ENCODE results near the gene SSTR4. TPM values are rescaled to one million over a fixed set of nuclear protein-coding genes. Genes with fewer than 3 reads are reported as not detected.

SSTR4 gene
- total RNA-seq, 1 experiment from 2014 or later, result not detected

GRCh38 chr20:22993823-22994222, 41.3 kb upstream of the SSTR4 start:
- no peaks in the 10 kb centered on the region for H3K36me3 Mint-ChIP-seq (ENCODE audit: insufficient read depth, unreplicated experiment)
- intact Hi-C loops (cut with micrococcal nuclease; ENCODE audit: unreplicated experiment), result no loop called here

GRCh38 chr20:22995923-22996322, 39.2 kb upstream of the SSTR4 start:
- TF ChIP-seq CTCF (IDR thresholded peaks at IDR 0.05; ENCODE audit: insufficient read depth in 1 of 2, low read depth in 1 of 2, low read length in 1 of 2, severe bottlenecking in 1 of 2, unreplicated experiment in 1 of 2), result no peak
- no peaks in the 10 kb centered on the region for H3K4me1 ChIP-seq
- H3K27ac Mint-ChIP-seq (ENCODE audit: unreplicated experiment), result no peak overlapping the region
- no peaks in the 10 kb centered on the region for H3K4me1 Mint-ChIP-seq (ENCODE audit: low read depth, unreplicated experiment)
- ChIA-PET POLR2A (no interaction called here), CTCF (no interaction called here)
- no peaks in the 10 kb centered on the region for H3K36me3 Mint-ChIP-seq (ENCODE audit: insufficient read depth, unreplicated experiment)
- H3K9me3 Mint-ChIP-seq (ENCODE audit: unreplicated experiment), result peaks cover 10% of the 10 kb centered on the region
- H3K36me3 ChIP-seq (ENCODE audit: control insufficient read depth, insufficient read depth, low read length), result no peaks in the 10 kb centered on the region
- no peak overlapping the region for H3K4me3 Mint-ChIP-seq (ENCODE audit: unreplicated experiment)
- intact Hi-C loops (cut with micrococcal nuclease; ENCODE audit: unreplicated experiment), result no loop called here
- no TSS peak for BruUV-seq (replicated peaks)
- DNase-seq, result no peak
- no peaks in the 10 kb centered on the region for H3K27me3 ChIP-seq (replicated peaks; ENCODE audit: control insufficient read depth, insufficient read depth, low read length)
- no peaks in the 10 kb centered on the region for H3K9me3 ChIP-seq
- no peaks in the 10 kb centered on the region for H3K27me3 Mint-ChIP-seq (ENCODE audit: insufficient read depth, unreplicated experiment)
- no peak overlapping the region for H3K4me3 ChIP-seq (ENCODE audit: low read depth, low read length)

More at GRCh38 chr20:22993823-22994222, 41.3 kb upstream of the SSTR4 start:
- Mint-ChIP-seq H3K27me3 (ENCODE audit: insufficient read depth, unreplicated experiment) (no peaks in the 10 kb centered on the region), H3K27ac (ENCODE audit: unreplicated experiment) (no peak overlapping the region), H3K4me3 (ENCODE audit: unreplicated experiment) (no peak overlapping the region), H3K4me1 (ENCODE audit: low read depth, unreplicated experiment) (no peaks in the 10 kb centered on the region), H3K9me3 (ENCODE audit: unreplicated experiment) (peaks cover 18% of the 10 kb centered on the region)
- TF ChIP-seq CTCF (IDR thresholded peaks at IDR 0.05; ENCODE audit: insufficient read depth in 1 of 2, low read depth in 1 of 2, low read length in 1 of 2, severe bottlenecking in 1 of 2, unreplicated experiment in 1 of 2), result no peak
- no peaks in the 10 kb centered on the region for H3K4me1 ChIP-seq
- no TSS peak for BruUV-seq (replicated peaks)
- ChIA-PET CTCF (no interaction called here), POLR2A (no interaction called here)
- DNase-seq, result no peak
- no peaks in the 10 kb centered on the region for H3K27me3 ChIP-seq (replicated peaks; ENCODE audit: control insufficient read depth, insufficient read depth, low read length)
- H3K4me3 ChIP-seq (ENCODE audit: low read depth, low read length), result no peak overlapping the region
- H3K36me3 ChIP-seq (ENCODE audit: control insufficient read depth, insufficient read depth, low read length), result no peaks in the 10 kb centered on the region
- H3K9me3 ChIP-seq, result no peaks in the 10 kb centered on the region

- ChIA-PET CTCF (interaction anchor here (0.7 kb wide), 1 partner anchor 20 kb away, joined by 3 read pairs; no protein-coding TSS in a partner anchor), POLR2A (no interaction called here)
- Histone ChIP-seq H3K4me1 (no peaks in the 10 kb centered on the region), H3K27me3 (replicated peaks; ENCODE audit: control insufficient read depth, insufficient read depth, low read length) (no peaks in the 10 kb centered on the region), H3K4me3 (ENCODE audit: low read depth, low read length) (no peak overlapping the region), H3K9me3 (no peaks in the 10 kb centered on the region), H3K36me3 (ENCODE audit: control insufficient read depth, insufficient read depth, low read length) (no peaks in the 10 kb centered on the region)
- TF ChIP-seq CTCF (IDR thresholded peaks at IDR 0.05; ENCODE audit: insufficient read depth in 1 of 2, low read depth in 1 of 2, low read length in 1 of 2, severe bottlenecking in 1 of 2, unreplicated experiment in 1 of 2), result no peak
- H3K27me3 Mint-ChIP-seq (ENCODE audit: insufficient read depth, unreplicated experiment), result no peaks in the 10 kb centered on the region
- H3K27ac Mint-ChIP-seq (ENCODE audit: unreplicated experiment), result no peak overlapping the region
- H3K4me1 Mint-ChIP-seq (ENCODE audit: low read depth, unreplicated experiment), result no peaks in the 10 kb centered on the region
- H3K9me3 Mint-ChIP-seq (ENCODE audit: unreplicated experiment), result no peaks in the 10 kb centered on the region
- no TSS peak for BruUV-seq (replicated peaks)
- H3K36me3 Mint-ChIP-seq (ENCODE audit: insufficient read depth, unreplicated experiment), result no peaks in the 10 kb centered on the region
- H3K4me3 Mint-ChIP-seq (ENCODE audit: unreplicated experiment), result no peak overlapping the region
- intact Hi-C loops (cut with micrococcal nuclease; ENCODE audit: unreplicated experiment), result no loop called here
- no peak for DNase-seq
Measured at GRCh38 chr20:22998476-22998875, 36.6 kb upstream of the SSTR4 start.

Data from Caco-2 (cell line).